Measurements from ENCODE around the gene DCANP1.

DCANP1 gene

DNA sequence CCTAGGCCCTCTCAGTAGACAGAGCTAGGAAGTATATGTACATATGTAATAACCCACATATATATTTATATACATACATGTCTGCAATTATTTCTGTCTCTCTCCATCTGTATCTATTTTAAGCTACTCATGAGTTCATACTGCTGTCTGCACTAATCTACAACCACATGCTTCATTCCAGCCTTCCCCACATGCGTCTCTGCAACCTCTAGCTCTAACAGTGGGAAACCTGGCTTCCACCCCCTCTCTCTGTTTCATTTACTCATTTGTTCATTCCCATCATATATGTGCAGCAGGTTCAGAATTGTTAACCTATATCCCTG is 23.3 kb downstream of the DCANP1 start:
- TF ChIP-seq, protein P1, sequence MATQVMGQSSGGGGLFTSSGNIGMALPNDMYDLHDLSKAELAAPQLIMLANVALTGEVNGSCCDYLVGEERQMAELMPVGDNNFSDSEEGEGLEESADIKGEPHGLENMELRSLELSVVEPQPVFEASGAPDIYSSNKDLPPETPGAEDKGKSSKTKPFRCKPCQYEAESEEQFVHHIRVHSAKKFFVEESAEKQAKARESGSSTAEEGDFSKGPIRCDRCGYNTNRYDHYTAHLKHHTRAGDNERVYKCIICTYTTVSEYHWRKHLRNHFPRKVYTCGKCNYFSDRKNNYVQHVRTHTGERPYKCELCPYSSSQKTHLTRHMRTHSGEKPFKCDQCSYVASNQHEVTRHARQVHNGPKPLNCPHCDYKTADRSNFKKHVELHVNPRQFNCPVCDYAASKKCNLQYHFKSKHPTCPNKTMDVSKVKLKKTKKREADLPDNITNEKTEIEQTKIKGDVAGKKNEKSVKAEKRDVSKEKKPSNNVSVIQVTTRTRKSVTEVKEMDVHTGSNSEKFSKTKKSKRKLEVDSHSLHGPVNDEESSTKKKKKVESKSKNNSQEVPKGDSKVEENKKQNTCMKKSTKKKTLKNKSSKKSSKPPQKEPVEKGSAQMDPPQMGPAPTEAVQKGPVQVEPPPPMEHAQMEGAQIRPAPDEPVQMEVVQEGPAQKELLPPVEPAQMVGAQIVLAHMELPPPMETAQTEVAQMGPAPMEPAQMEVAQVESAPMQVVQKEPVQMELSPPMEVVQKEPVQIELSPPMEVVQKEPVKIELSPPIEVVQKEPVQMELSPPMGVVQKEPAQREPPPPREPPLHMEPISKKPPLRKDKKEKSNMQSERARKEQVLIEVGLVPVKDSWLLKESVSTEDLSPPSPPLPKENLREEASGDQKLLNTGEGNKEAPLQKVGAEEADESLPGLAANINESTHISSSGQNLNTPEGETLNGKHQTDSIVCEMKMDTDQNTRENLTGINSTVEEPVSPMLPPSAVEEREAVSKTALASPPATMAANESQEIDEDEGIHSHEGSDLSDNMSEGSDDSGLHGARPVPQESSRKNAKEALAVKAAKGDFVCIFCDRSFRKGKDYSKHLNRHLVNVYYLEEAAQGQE (IDR thresholded peaks at IDR 0.05; ENCODE audit: insufficient read depth in 1 of 2, low read depth in 2 of 2, low read length in 2 of 2) = no peak
- TF ChIP-seq SIN3A (IDR thresholded peaks at IDR 0.05; ENCODE audit: borderline replicate concordance, insufficient read depth, low read length) (no peak), TAF1 (IDR thresholded peaks at IDR 0.05; ENCODE audit: borderline replicate concordance, insufficient read depth, low read length) (no peak), POLR2AphosphoS5 (IDR thresholded peaks at IDR 0.05; ENCODE audit: low read depth, low read length) (no peak), FOXP2 (optimal IDR thresholded peaks at IDR 0.05; ENCODE audit: borderline replicate concordance, extremely low read depth, extremely low read length, insufficient read depth) (no peak)

DNA sequence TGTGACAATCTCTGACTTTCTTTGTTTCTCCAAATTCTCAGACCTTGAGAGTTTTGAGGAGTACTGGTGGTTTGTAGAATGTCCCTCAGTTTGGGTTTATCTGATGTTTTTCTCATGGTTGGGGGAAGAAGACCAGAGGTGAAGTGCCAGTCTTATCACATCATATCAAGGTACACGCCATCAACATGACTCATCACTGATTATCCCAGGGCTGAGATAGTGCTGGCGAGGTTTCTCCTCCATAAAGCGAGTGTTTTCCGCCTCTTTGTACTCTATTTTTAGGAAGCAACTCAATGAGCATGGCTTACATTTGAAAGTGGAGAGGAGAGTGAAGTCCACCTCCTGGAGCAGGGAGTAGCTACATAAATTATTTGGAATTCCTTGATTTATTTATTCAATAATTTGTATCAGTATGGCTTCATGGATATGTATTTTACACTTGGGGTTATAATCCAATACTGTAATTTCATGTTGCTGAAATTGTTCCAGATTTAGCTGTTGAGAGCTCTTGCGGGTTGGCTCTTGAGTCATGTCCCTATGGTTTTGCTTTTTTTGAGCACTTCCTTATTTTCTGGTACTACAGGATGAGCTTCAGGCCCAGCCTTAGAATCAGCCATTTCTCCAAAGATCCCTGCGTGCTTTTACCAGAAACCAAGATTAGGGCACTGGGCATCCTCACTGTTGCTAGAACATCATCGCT is 23.9 kb downstream of the DCANP1 start:
- TF ChIP-seq, protein P1 (IDR thresholded peaks at IDR 0.05; ENCODE audit: insufficient read depth in 1 of 2, low read depth in 2 of 2, low read length in 2 of 2) = no peak
- TF ChIP-seq SIN3A (IDR thresholded peaks at IDR 0.05; ENCODE audit: borderline replicate concordance, insufficient read depth, low read length) (no peak), POLR2AphosphoS5 (IDR thresholded peaks at IDR 0.05; ENCODE audit: low read depth, low read length) (no peak), TAF1 (IDR thresholded peaks at IDR 0.05; ENCODE audit: borderline replicate concordance, insufficient read depth, low read length) (no peak), FOXP2 (optimal IDR thresholded peaks at IDR 0.05; ENCODE audit: borderline replicate concordance, extremely low read depth, extremely low read length, insufficient read depth) (no peak)

DNA sequence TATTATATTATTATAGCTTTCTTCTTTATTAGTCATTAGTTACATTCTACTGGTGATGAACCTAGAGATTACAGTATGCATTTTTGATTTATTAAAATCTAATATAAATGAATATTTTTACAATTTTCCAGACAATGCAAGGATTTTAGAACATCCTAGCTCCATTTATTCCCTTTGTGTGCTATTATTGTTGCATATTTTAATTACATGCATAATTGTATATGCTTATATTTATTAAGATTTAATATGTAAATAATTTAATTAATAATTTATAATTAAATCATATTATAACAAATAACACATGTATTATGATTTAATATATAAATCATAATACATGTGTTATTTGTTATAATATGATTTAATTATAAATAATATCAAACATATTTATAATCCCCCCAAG is 24.7 kb downstream of the DCANP1 start:
- TF ChIP-seq TAF1 (IDR thresholded peaks at IDR 0.05; ENCODE audit: borderline replicate concordance, insufficient read depth, low read length) (no peak), FOXP2 (optimal IDR thresholded peaks at IDR 0.05; ENCODE audit: borderline replicate concordance, extremely low read depth, extremely low read length, insufficient read depth) (no peak), SIN3A (IDR thresholded peaks at IDR 0.05; ENCODE audit: borderline replicate concordance, insufficient read depth, low read length) (no peak), POLR2AphosphoS5 (IDR thresholded peaks at IDR 0.05; ENCODE audit: low read depth, low read length) (no peak)
- TF ChIP-seq, protein P1 (IDR thresholded peaks at IDR 0.05; ENCODE audit: insufficient read depth in 1 of 2, low read depth in 2 of 2, low read length in 2 of 2) = no peak

DNA sequence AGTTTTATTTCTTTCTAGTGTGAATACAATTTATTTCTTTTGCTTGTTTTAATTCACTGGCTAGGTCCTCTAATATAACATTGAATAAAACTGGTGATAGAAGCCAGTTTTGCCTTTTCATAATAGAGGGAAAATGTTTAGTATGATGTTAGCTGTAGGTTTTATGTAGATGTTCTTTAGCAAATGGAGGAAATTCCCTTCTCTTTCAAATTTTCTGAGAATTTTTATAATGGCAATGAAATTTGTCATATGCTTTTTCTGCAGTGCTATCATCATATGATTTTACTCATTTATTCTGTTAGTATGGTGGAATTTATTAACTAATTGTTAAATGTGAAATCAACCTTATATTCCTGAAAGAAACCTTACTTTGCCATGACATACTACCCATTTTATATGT is 30.1 kb downstream of the DCANP1 start:
- TF ChIP-seq, protein P1 (IDR thresholded peaks at IDR 0.05; ENCODE audit: insufficient read depth in 1 of 2, low read depth in 2 of 2, low read length in 2 of 2) = no peak
- TF ChIP-seq POLR2AphosphoS5 (IDR thresholded peaks at IDR 0.05; ENCODE audit: low read depth, low read length) = no peak
- no peak for TF ChIP-seq SIN3A (IDR thresholded peaks at IDR 0.05; ENCODE audit: borderline replicate concordance, insufficient read depth, low read length)
- no peak for TF ChIP-seq FOXP2 (optimal IDR thresholded peaks at IDR 0.05; ENCODE audit: borderline replicate concordance, extremely low read depth, extremely low read length, insufficient read depth)
- TF ChIP-seq TAF1 (IDR thresholded peaks at IDR 0.05; ENCODE audit: borderline replicate concordance, insufficient read depth, low read length) = no peak

All from PFSK-1 (cell line).